ENCODE results near the gene IGSF6.

Gene IGSF6

GRCh38 chr16:21602785-21603184, 49.6 kb downstream of the IGSF6 start:
- DNase-seq (ENCODE audit: low read depth in 1 of 2, low spot score in 1 of 2) = no peak

- DNase-seq (ENCODE audit: low read depth in 1 of 2, low spot score in 1 of 2) = peak in 1 of 2 donors; percentile 12
Measured at GRCh38 chr16:21600031-21600773, 52.2 kb downstream of the IGSF6 start.

- DNase-seq (ENCODE audit: low read depth in 1 of 2, low spot score in 1 of 2) = peak; percentile 88 to 91
Measured at GRCh38 chr16:21599122-21600030, 53.0 kb downstream of the IGSF6 start, which contains the start of gene METTL9. TSS of gene METTL9 (plus strand) at chr16:21599577. CDS start at chr16:21599734, 157 bp downstream.

GRCh38 chr16:21598701-21599121, 53.7 kb downstream of the IGSF6 start:
- DNase-seq (ENCODE audit: low read depth in 1 of 2, low spot score in 1 of 2) = no peak

- DNase-seq (ENCODE audit: low read depth in 1 of 2, low spot score in 1 of 2) = no peak
Measured at GRCh38 chr16:21598206-21598605, 54.2 kb downstream of the IGSF6 start.

GRCh38 chr16:21597561-21598030, 54.8 kb downstream of the IGSF6 start:
- no peak for DNase-seq (ENCODE audit: low read depth in 1 of 2, low spot score in 1 of 2)

GRCh38 chr16:21593530-21594289, 58.7 kb downstream of the IGSF6 start:
- no peak for DNase-seq (ENCODE audit: low read depth in 1 of 2, low spot score in 1 of 2)

GRCh38 chr16:21592191-21592590, 60.2 kb downstream of the IGSF6 start:
- DNase-seq (ENCODE audit: low read depth in 1 of 2, low spot score in 1 of 2) = no peak

- no peak for DNase-seq (ENCODE audit: low read depth in 1 of 2, low spot score in 1 of 2)
Measured at GRCh38 chr16:21590796-21591195, 61.6 kb downstream of the IGSF6 start.

GRCh38 chr16:21590287-21590686, 62.1 kb downstream of the IGSF6 start:
- no peak for DNase-seq (ENCODE audit: low read depth in 1 of 2, low spot score in 1 of 2)

- no peak for DNase-seq (ENCODE audit: low read depth in 1 of 2, low spot score in 1 of 2)
Measured at GRCh38 chr16:21589551-21589950, 62.9 kb downstream of the IGSF6 start.
